Measurements from ENCODE around the gene UQCRFS1. TPM values are rescaled to one million over a fixed set of nuclear protein-coding genes. Genes with fewer than 3 reads are reported as not detected.
"Not testable (repeated sequence)": the region's sequence is repeated elsewhere in the genome, so short reads cannot be mapped to it uniquely, and the experiment has no call there.

The UQCRFS1 gene
- total RNA-seq, 3 donors from 2014 or later (not counting 1 experiment from before 2014, with no cell fraction given), result 21.8 to 26.8 (median 23.9) TPM

- Histone ChIP-seq H3K4me3 (ENCODE audit: low read length) (no peak overlapping the region), H3K36me3 (ENCODE audit: control insufficient read depth, insufficient read depth, low read length) (no peaks in the 10 kb centered on the region), H3K4me1 (ENCODE audit: control insufficient read depth, insufficient read depth, low read length) (peaks cover 9% of the 10 kb centered on the region), H3K27me3 (ENCODE audit: control insufficient read depth, insufficient read depth, low read length) (no peaks in the 10 kb centered on the region), H3K9me3 (ENCODE audit: control insufficient read depth, insufficient read depth, low read length) (no peaks in the 10 kb centered on the region), H3K27ac (ENCODE audit: low read length) (no peak overlapping the region)
- Mint-ChIP-seq H3K27ac (peak overlapping the region; percentile 88 to 89), H3K4me1 (peaks cover 34 to 38% of the 10 kb centered on the region in 2 donors), H3K4me3 (peak overlapping the region; percentile 42), H3K36me3 (peaks cover 7% of the 10 kb centered on the region), H3K9me3 (peaks cover 2 to 3% of the 10 kb centered on the region in 2 donors), H3K27me3 (ENCODE audit: low read depth in 2 of 2) (peaks cover 12 to 19% of the 10 kb centered on the region in 2 donors)
- no peak for TF ChIP-seq CTCF (IDR thresholded peaks at IDR 0.05)
- DNase-seq, result no peak
- 85% methylated on average over 2 of the region's 2 CpGs for WGBS (ENCODE audit: insufficient coverage)
- intact Hi-C loops (cut with micrococcal nuclease), result loop anchor here (10.0 kb wide), 1 partner anchor 600 kb away; the partner anchor contains the start of gene CCNE1
- ATAC-seq, result no peak
Observed at GRCh38 chr19:29214411-29214810, 1.5 kb upstream of the UQCRFS1 start.

- intact Hi-C loops (cut with micrococcal nuclease), result loop anchor here (2.0 to 10.0 kb wide), 2 partner anchors 50 to 602 kb away; partner anchors contain the start of gene CCNE1
- WGBS (ENCODE audit: insufficient coverage), result 0% methylated on average over 6 of the region's 7 CpGs
Observed at GRCh38 chr19:29212356-29212647, 649 bp downstream of the UQCRFS1 start.

GRCh38 chr19:29211562-29212355 is 1.2 kb downstream of the UQCRFS1 start:
- peaks cover 52% of the 10 kb centered on the region in 2 donors for H3K4me1 Mint-ChIP-seq
- Histone ChIP-seq H3K27me3 (ENCODE audit: control insufficient read depth, insufficient read depth, low read length) (no peaks in the 10 kb centered on the region), H3K9me3 (ENCODE audit: control insufficient read depth, insufficient read depth, low read length) (no peaks in the 10 kb centered on the region), H3K4me3 (ENCODE audit: low read length) (peak overlapping the region; percentile 58), H3K4me1 (ENCODE audit: control insufficient read depth, insufficient read depth, low read length) (peaks cover 9% of the 10 kb centered on the region), H3K27ac (ENCODE audit: low read length) (peak overlapping the region; percentile 69), H3K36me3 (ENCODE audit: control insufficient read depth, insufficient read depth, low read length) (peaks cover 4% of the 10 kb centered on the region)
- DNase-seq (peak in 1 of 2 donors; percentile 40), ATAC-seq (peak in 1 of 3 donors; percentile 26)
- H3K9me3 Mint-ChIP-seq, result peaks cover 2 to 3% of the 10 kb centered on the region in 2 donors
- WGBS (ENCODE audit: insufficient coverage), result 41% methylated on average over 18 of the region's 18 CpGs
- intact Hi-C loops (cut with micrococcal nuclease), result loop anchor here (2.0 to 10.0 kb wide), 2 partner anchors 51 to 603 kb away; partner anchors contain the start of gene CCNE1
- no peak for TF ChIP-seq CTCF (IDR thresholded peaks at IDR 0.05)
- H3K36me3 Mint-ChIP-seq, result peaks cover 7% of the 10 kb centered on the region
- H3K4me3 Mint-ChIP-seq, result peak overlapping the region; percentile 91
- peak overlapping the region; percentile 88 to 89 for H3K27ac Mint-ChIP-seq
- peaks cover 3 to 10% of the 10 kb centered on the region in 2 donors for H3K27me3 Mint-ChIP-seq (ENCODE audit: low read depth in 2 of 2)

More at GRCh38 chr19:29212356-29212647, 649 bp downstream of the UQCRFS1 start:
- no peaks in the 10 kb centered on the region for H3K27me3 ChIP-seq (ENCODE audit: control insufficient read depth, insufficient read depth, low read length)
- ATAC-seq (no peak), DNase-seq (peak in 1 of 2 donors; percentile 52)
- H3K36me3 ChIP-seq (ENCODE audit: control insufficient read depth, insufficient read depth, low read length), result peaks cover 2% of the 10 kb centered on the region
- H3K36me3 Mint-ChIP-seq, result peaks cover 7% of the 10 kb centered on the region
- H3K4me3 ChIP-seq (ENCODE audit: low read length), result peak overlapping the region; percentile 58
- H3K27me3 Mint-ChIP-seq (ENCODE audit: low read depth in 2 of 2), result peaks cover 3 to 12% of the 10 kb centered on the region in 2 donors
- H3K4me1 Mint-ChIP-seq, result peaks cover 49 to 52% of the 10 kb centered on the region in 2 donors
- no peak for TF ChIP-seq CTCF (IDR thresholded peaks at IDR 0.05)
- H3K27ac ChIP-seq (ENCODE audit: low read length), result peak overlapping the region; percentile 69
- no peaks in the 10 kb centered on the region for H3K9me3 ChIP-seq (ENCODE audit: control insufficient read depth, insufficient read depth, low read length)
- H3K4me3 Mint-ChIP-seq, result peak overlapping the region; percentile 91
- peaks cover 9% of the 10 kb centered on the region for H3K4me1 ChIP-seq (ENCODE audit: control insufficient read depth, insufficient read depth, low read length)
- peak overlapping the region; percentile 88 to 89 for H3K27ac Mint-ChIP-seq
- peaks cover 2 to 3% of the 10 kb centered on the region in 2 donors for H3K9me3 Mint-ChIP-seq

GRCh38 chr19:29211041-29211440 is 1.9 kb downstream of the UQCRFS1 start:
- H3K36me3 ChIP-seq (ENCODE audit: control insufficient read depth, insufficient read depth, low read length), result peaks cover 11% of the 10 kb centered on the region
- H3K27me3 Mint-ChIP-seq (ENCODE audit: low read depth in 2 of 2); DNase-seq; H3K27me3 ChIP-seq (ENCODE audit: control insufficient read depth, insufficient read depth, low read length); ATAC-seq; H3K36me3 Mint-ChIP-seq; H3K9me3 ChIP-seq (ENCODE audit: control insufficient read depth, insufficient read depth, low read length); H3K4me3 ChIP-seq (ENCODE audit: low read length); H3K4me1 ChIP-seq (ENCODE audit: control insufficient read depth, insufficient read depth, low read length); H3K9me3 Mint-ChIP-seq; H3K27ac ChIP-seq (ENCODE audit: low read length): not testable (repeated sequence)
- H3K4me1 Mint-ChIP-seq, result peaks cover 56 to 59% of the 10 kb centered on the region in 2 donors
- peak overlapping the region; percentile 91 for H3K4me3 Mint-ChIP-seq
- H3K27ac Mint-ChIP-seq, result peak overlapping the region; percentile 88 to 89
- WGBS (ENCODE audit: insufficient coverage), result 98% methylated on average over 2 of the region's 3 CpGs
- intact Hi-C loops (cut with micrococcal nuclease), result loop anchor here (10.0 kb wide), 1 partner anchor 604 kb away; the partner anchor contains the start of gene CCNE1

- H3K36me3 Mint-ChIP-seq; H3K27me3 ChIP-seq (ENCODE audit: control insufficient read depth, insufficient read depth, low read length); H3K4me1 ChIP-seq (ENCODE audit: control insufficient read depth, insufficient read depth, low read length); H3K4me3 ChIP-seq (ENCODE audit: low read length); H3K9me3 ChIP-seq (ENCODE audit: control insufficient read depth, insufficient read depth, low read length); H3K27me3 Mint-ChIP-seq (ENCODE audit: low read depth in 2 of 2); H3K27ac ChIP-seq (ENCODE audit: low read length); ATAC-seq; H3K9me3 Mint-ChIP-seq; DNase-seq: not testable (repeated sequence)
- Mint-ChIP-seq H3K4me3 (peak overlapping the region; percentile 17), H3K27ac (peak overlapping the region; percentile 68 to 88), H3K4me1 (peaks cover 62 to 64% of the 10 kb centered on the region in 2 donors)
- intact Hi-C loops (cut with micrococcal nuclease), result loop anchor here (10.0 kb wide), 1 partner anchor 604 kb away; the partner anchor contains the start of gene CCNE1
- WGBS (ENCODE audit: insufficient coverage), result 100% methylated on average over 1 of the region's 3 CpGs
- peaks cover 14% of the 10 kb centered on the region for H3K36me3 ChIP-seq (ENCODE audit: control insufficient read depth, insufficient read depth, low read length)
Observed at GRCh38 chr19:29210502-29210901, 2.4 kb downstream of the UQCRFS1 start.

Measured in natural killer cell (primary cell).